Activated naive CD8-positive, alpha-beta T cell (primary cell): ENCODE measurements around the gene ZBTB7B.

Experiments
- H3K27ac Mint-ChIP-seq: one replicate; pipeline ENCODE4 v1.8.0; 2021; ENCODE audit warnings: mixed read lengths
- H3K27me3 Mint-ChIP-seq: one replicate; pipeline ENCODE4 v1.8.0; 2021; ENCODE audit warnings: mixed read lengths
- H3K36me3 Mint-ChIP-seq: one replicate; pipeline ENCODE4 v1.8.0; 2021; ENCODE audit warnings: mixed read lengths
- H3K4me1 Mint-ChIP-seq: one replicate; pipeline ENCODE4 v1.8.0; 2021; ENCODE audit warnings: low read depth, mixed read lengths
- H3K4me3 Mint-ChIP-seq: one replicate; pipeline ENCODE4 v1.8.0; 2021; ENCODE audit warnings: mild to moderate bottlenecking, mixed read lengths
- H3K9me3 Mint-ChIP-seq: one replicate; pipeline ENCODE4 v1.8.0; 2021; ENCODE audit warnings: low read depth, mixed read lengths

Gene ZBTB7B

DNA sequence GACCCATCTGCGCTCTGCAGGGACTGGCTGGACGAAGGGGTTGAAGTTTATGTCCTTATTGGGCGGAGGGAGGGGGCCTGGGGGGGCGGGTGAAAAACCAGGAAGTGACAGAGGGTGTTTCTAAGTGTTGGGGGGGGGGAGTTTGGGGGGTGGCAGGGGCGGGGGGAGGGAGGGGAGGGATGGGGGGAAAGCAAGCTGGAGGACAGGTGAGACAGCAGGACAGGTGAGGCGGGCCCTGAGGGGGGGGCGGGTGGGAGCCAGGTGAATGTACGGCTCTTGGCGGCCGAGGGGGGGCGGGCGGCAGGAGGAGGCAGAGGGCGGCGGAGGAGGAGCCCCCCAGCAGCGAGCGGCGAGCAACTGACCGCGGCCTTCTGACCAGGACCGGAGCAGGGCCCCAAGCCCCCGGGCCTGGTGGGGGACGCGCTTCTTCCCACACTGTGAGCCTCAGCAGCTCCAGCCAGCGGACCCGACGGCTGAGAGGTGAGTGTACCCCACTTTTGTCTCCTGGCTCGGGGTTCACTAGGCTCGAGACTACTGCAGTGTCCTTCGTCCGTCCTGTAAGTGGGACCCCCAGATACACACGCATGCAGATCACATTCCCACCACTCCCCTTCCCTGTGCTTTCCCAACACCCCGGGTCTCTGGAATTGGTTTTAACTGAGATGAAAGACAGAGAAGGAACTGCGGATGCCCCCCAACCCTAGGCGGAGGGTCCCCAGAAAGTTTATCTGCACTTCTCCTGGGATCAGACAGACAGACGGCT lies at the start of gene ZBTB7B:
Gene ZBTB7B (plus strand): TSS at position 339 of the 763 bp plus-strand sequence. CDS start 11,859 bp downstream, outside the sequence.
- Mint-ChIP-seq H3K4me3 (peak within 1 kb of the TSS; percentile 90), H3K36me3 (no peaks in the 10 kb centered on the region), H3K27ac (peak within 1 kb of the TSS; percentile 88), H3K9me3 (no peaks in the 10 kb centered on the region), H3K4me1 (peaks cover 54% of the 10 kb centered on the region), H3K27me3 (no peaks in the 10 kb centered on the region)

DNA sequence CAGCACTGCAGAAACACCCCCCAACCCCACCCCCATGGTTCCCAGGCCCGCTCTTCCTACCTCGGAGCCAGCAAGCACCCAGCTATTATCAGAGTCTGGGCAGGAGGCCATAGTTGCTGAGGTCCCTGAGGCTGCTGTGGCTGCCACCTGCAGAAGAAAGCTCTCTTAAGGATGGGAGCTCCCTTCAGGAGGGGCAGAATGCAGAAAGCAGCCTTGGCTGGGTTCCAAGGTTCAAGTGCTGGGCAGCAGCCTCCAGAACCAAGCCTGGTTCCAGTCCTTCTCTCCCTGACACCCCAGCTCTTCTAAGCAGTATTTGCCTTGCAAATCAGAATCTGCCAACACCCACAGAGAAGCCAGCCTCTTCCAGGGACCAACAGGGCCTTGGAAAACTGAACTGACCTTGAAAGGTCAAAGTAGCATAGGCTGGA lies 49.0 kb upstream of the ZBTB7B start:
- Mint-ChIP-seq H3K4me1 (peaks cover 74% of the 10 kb centered on the region), H3K27ac (peak overlapping the region; percentile 91), H3K9me3 (no peaks in the 10 kb centered on the region), H3K4me3 (peak overlapping the region; percentile 94), H3K36me3 (peaks cover 4% of the 10 kb centered on the region), H3K27me3 (no peaks in the 10 kb centered on the region)

GRCh38 chr1:154954541-154954940 lies 48.1 kb upstream of the ZBTB7B start:
- peak overlapping the region; percentile 91 for H3K27ac Mint-ChIP-seq
- H3K27me3 Mint-ChIP-seq = no peaks in the 10 kb centered on the region
- peaks cover 70% of the 10 kb centered on the region for H3K4me1 Mint-ChIP-seq
- H3K4me3 Mint-ChIP-seq = peak overlapping the region; percentile 94
- no peaks in the 10 kb centered on the region for H3K9me3 Mint-ChIP-seq
- peaks cover 2% of the 10 kb centered on the region for H3K36me3 Mint-ChIP-seq

DNA sequence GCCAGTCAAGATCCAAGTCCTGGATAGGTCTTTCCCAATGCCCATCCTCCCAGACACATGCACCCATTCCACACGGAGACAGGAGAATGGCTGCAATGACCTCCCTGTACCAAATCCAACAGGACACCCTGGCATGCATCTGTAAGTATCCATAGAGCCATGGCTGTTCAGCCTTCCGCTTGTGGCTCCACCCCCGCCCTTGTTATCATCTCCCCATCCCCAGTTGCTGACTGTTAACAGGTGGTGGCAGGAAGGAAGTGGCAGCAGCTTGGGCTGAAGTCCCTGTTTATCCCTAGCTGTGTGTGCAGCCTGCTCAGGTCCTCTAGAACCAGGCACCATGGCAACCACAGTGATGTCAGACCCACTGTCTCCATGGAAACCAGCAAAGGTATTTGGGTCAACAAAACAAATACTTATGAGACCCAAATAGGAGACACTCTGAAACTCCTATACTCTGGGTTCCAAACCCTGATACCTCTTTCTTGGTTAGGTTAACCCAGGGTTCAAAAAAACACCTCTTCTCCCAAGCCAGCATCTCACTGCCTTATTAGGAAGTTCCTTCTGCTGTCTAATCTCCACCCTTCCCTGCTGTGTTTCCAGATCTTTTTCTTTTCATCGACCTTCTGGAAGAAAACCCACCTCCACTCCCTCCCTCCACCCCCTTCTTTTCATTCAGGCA lies 47.4 kb upstream of the ZBTB7B start:
- Mint-ChIP-seq H3K4me3 (peak overlapping the region; percentile 94), H3K27me3 (no peaks in the 10 kb centered on the region), H3K4me1 (peaks cover 70% of the 10 kb centered on the region), H3K36me3 (peaks cover 2% of the 10 kb centered on the region), H3K9me3 (no peaks in the 10 kb centered on the region), H3K27ac (peak overlapping the region; percentile 91)

- peaks cover 69% of the 10 kb centered on the region for H3K4me1 Mint-ChIP-seq
- H3K36me3 Mint-ChIP-seq = peaks cover 2% of the 10 kb centered on the region
- H3K9me3 Mint-ChIP-seq = no peaks in the 10 kb centered on the region
- H3K27me3 Mint-ChIP-seq = no peaks in the 10 kb centered on the region
- peak within 1 kb of the TSS; percentile 94 for H3K4me3 Mint-ChIP-seq
- H3K27ac Mint-ChIP-seq = peak within 1 kb of the TSS; percentile 91
These were observed 46.7 kb upstream of the ZBTB7B start, which contains the start of gene PBXIP1 for GRCh38 chr1:154955718-154956543. TSS of gene PBXIP1 (minus strand) at chr1:154956099. CDS start at chr1:154953721, 2,378 bp downstream.

DNA sequence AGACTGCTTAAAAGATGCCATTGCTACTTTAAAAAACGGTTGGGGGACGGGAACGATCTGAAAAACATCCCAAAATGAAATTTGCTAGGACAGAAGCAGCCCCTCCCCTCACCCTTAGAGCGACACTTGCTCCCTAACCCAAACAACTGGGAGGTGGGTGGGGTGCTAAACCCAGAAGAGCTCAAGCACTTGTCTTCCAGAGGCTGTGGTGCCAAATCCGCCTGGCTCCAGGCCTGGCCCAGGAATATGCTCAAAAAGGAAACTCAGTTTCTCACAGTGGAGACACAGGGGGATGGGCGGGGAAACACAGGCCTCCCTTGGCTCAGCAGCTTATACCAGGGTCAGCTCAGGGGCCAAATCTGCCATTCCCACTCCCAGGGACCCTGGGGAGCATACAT lies 46.1 kb upstream of the ZBTB7B start:
- H3K27ac Mint-ChIP-seq = peak overlapping the region; percentile 91
- peaks cover 2% of the 10 kb centered on the region for H3K36me3 Mint-ChIP-seq
- H3K4me1 Mint-ChIP-seq = peaks cover 67% of the 10 kb centered on the region
- peak overlapping the region; percentile 94 for H3K4me3 Mint-ChIP-seq
- no peaks in the 10 kb centered on the region for H3K9me3 Mint-ChIP-seq
- H3K27me3 Mint-ChIP-seq = no peaks in the 10 kb centered on the region

- Mint-ChIP-seq H3K4me1 (peaks cover 62% of the 10 kb centered on the region), H3K9me3 (no peaks in the 10 kb centered on the region), H3K27me3 (no peaks in the 10 kb centered on the region), H3K27ac (peak overlapping the region; percentile 34), H3K4me3 (no peak overlapping the region), H3K36me3 (no peaks in the 10 kb centered on the region)
These were observed 45.4 kb upstream of the ZBTB7B start for GRCh38 chr1:154957091-154957657.

DNA sequence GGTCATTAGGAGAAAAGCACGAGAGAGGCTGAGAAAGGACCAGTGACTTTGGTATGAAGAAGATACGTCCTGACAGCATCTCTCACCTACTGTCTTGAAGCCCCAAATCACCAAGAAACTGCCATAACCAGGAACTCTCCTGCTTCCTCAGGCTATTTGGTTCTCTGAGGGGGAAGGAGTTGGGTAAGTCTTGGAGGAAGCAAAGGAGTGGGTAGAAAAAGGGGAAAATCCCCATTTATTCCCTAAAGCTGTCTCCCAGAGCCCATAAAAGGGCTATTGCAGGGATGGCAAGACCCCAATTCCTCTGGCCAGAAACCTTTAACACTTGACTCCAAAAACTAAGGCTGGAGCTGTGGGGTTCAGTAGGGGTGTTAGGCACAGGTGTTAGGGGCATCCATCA lies 44.6 kb upstream of the ZBTB7B start:
- H3K36me3 Mint-ChIP-seq = no peaks in the 10 kb centered on the region
- no peaks in the 10 kb centered on the region for H3K9me3 Mint-ChIP-seq
- peaks cover 60% of the 10 kb centered on the region for H3K4me1 Mint-ChIP-seq
- H3K27ac Mint-ChIP-seq = peak overlapping the region; percentile 50
- H3K4me3 Mint-ChIP-seq = no peak overlapping the region
- no peaks in the 10 kb centered on the region for H3K27me3 Mint-ChIP-seq

DNA sequence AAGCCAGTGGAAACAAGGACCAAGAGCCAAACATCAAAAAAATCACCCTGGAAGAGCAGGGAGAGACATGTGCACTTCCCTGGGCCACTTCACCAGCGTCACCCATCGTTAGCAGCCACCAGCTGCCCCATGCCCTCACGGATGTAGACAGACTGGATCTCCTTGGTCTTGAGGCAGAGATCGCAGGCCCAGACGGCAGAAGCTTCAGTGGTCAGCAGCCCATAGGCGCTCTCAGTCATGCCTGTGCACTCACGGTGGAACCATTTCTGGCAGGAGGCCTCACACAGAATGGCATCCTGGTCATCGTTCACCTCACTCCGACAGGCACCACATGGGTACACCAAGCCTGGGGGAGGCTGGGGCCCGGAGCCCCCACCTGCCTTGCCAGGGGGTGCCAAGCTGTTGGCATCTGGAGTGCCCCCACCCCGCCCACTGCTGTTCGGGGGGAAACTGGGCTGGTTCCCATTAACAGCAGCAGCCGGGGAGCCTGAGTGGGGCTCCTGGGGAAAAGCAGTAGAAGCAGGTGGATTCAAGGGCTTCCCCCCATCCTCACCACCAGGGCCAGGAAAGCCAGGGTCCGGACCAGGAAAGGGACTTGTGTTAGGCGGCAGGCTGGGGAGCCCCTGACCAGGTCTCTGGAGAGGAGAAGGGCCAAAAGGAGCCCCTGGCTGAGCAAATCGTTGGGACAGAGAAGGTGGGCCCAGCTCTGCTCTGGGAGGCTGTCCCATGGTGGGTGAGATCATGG lies 43.7 kb upstream of the ZBTB7B start:
- Mint-ChIP-seq H3K9me3 (no peaks in the 10 kb centered on the region), H3K4me3 (peak overlapping the region; percentile 42), H3K36me3 (no peaks in the 10 kb centered on the region), H3K27me3 (no peaks in the 10 kb centered on the region), H3K27ac (peak overlapping the region; percentile 50), H3K4me1 (peaks cover 57% of the 10 kb centered on the region)

DNA sequence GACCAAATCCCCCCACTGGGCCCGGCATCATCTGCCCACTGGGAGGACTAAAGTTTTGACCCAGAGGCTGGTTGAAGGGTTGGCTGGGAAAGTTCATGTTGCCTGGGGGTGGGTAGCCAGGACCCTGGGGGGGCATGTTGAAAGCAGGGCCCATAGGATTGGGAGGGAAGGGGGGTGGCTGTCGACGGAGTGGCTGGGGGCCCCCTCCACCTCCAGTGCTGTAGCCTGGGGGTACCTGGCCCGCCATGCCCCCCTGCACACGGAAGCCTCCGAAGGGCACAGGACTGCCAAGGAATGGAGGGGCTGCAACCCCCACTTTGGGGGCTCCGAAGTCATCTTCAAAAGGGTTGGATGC lies 43.2 kb upstream of the ZBTB7B start:
- Mint-ChIP-seq H3K4me1 (peaks cover 53% of the 10 kb centered on the region), H3K9me3 (no peaks in the 10 kb centered on the region), H3K27me3 (no peaks in the 10 kb centered on the region), H3K36me3 (no peaks in the 10 kb centered on the region), H3K4me3 (peak overlapping the region; percentile 35), H3K27ac (peak overlapping the region; percentile 64)

DNA sequence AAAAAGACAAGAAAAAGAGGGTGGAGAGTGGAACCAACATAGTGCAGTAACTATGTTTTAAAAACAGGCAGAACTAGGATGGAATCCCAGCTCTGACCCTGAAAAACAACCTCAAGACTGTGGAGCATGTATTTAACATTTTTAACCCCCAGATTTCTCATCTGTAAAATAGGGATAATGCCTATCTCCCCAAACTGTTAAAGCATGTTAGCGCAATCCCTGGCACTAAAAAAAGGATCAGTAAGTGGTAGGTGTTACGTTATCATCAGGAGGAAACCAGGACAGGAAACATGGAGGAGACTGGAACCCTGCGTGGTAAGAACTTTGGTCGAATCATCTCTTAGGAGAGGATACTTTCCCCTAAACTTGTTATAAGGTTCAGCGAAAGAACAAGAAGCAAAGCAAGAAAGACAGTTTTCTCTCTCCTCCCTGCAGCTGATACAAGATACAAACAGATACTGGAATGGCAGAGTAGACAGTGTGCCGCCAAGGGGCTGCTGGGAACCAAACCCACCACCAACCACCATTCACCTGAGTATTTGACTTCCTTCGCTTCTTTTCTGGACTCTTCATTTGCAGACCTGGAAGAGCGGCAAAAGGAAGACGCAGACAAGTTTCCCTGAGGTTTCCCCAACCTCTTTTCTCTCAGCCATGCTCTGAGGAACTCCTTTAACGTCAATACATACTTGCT lies 42.0 kb upstream of the ZBTB7B start:
- no peaks in the 10 kb centered on the region for H3K9me3 Mint-ChIP-seq
- H3K36me3 Mint-ChIP-seq = no peaks in the 10 kb centered on the region
- peak overlapping the region; percentile 92 for H3K27ac Mint-ChIP-seq
- H3K4me1 Mint-ChIP-seq = peaks cover 45% of the 10 kb centered on the region
- H3K27me3 Mint-ChIP-seq = no peaks in the 10 kb centered on the region
- H3K4me3 Mint-ChIP-seq = peak overlapping the region; percentile 97

DNA sequence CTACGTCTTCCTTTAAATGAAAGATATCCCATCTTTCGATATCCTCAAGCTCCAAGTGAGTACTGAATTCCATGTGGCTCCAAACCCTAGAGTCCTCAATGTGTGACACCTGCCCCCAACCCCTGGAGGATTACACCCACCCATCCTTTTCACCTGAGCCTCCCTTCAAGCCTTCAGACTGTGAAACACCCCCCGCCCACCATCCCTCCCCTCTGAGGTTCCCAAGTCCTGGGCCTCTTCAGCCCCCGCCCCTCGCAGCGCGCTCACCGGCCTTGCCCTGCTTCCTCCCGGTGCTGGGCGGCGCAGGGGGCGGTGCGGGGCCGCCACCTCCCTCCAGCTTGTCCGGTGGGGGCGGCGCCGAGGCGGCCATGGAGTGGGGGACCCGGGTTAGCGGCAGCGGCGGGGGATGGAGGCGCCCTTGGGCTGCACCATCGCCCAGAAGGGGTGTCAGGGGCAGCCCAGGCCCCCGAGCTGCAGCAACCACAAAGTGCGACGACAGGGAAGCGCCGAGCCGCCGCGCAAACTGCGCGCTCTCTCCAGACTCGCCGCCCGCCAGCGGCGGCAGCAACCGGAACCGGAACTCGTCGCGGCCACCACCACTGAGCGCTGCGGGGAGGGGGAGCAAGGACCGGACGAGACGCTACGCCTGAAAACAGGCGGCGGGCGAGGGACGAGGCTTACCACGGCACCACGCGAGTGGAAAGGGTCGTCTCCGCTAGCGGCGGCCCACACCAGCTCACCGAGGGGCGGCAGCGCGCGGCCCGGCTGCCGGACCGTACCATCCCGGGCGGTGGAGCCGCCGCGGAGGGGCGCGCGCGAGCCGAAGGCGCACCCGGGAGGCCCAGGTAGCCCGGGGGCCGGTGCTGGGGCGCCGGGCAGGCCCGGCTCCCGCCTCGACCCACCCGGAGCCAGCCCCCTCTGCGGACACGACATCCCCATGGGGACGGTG lies 41.1 kb upstream of the ZBTB7B start, which contains the start of gene PYGO2:
Gene PYGO2 (minus strand): TSS at position 576 of the 949 bp plus-strand sequence. CDS start 206 bp downstream, at position 370.
- Mint-ChIP-seq H3K4me1 (peaks cover 36% of the 10 kb centered on the region), H3K9me3 (no peaks in the 10 kb centered on the region), H3K27ac (peak within 1 kb of the TSS; percentile 92), H3K4me3 (peak within 1 kb of the TSS; percentile 97), H3K36me3 (no peaks in the 10 kb centered on the region), H3K27me3 (no peaks in the 10 kb centered on the region)
